GM13976 (cell line): Measurements from ENCODE around the gene SPATC1L.

Experiments
- DNase-seq: peaks from one replicate; pipeline ENCODE4 v3.0.0; 2012; ENCODE audit warnings: low spot score
- in situ Hi-C: fragments of 300-500 bp; cut with MboI; formaldehyde crosslinking; loops from one replicate; pipeline ENCODE4 v1.12.0; 2022; ENCODE audit warnings: low sequenced_read_pairs, mixed read lengths, inconsistent platforms; ENCODE audit not compliant: unreplicated experiment
- TF ChIP-seq, protein P1 (sequence below): IDR thresholded peaks from 2 replicates; pipeline ENCODE4 v1.5.1; 2012; ENCODE audit warnings: borderline replicate concordance, mild to moderate bottlenecking; ENCODE audit not compliant: insufficient read depth; ENCODE audit errors: extremely low read depth, missing control alignments, control extremely low read depth

The SPATC1L gene

DNA sequence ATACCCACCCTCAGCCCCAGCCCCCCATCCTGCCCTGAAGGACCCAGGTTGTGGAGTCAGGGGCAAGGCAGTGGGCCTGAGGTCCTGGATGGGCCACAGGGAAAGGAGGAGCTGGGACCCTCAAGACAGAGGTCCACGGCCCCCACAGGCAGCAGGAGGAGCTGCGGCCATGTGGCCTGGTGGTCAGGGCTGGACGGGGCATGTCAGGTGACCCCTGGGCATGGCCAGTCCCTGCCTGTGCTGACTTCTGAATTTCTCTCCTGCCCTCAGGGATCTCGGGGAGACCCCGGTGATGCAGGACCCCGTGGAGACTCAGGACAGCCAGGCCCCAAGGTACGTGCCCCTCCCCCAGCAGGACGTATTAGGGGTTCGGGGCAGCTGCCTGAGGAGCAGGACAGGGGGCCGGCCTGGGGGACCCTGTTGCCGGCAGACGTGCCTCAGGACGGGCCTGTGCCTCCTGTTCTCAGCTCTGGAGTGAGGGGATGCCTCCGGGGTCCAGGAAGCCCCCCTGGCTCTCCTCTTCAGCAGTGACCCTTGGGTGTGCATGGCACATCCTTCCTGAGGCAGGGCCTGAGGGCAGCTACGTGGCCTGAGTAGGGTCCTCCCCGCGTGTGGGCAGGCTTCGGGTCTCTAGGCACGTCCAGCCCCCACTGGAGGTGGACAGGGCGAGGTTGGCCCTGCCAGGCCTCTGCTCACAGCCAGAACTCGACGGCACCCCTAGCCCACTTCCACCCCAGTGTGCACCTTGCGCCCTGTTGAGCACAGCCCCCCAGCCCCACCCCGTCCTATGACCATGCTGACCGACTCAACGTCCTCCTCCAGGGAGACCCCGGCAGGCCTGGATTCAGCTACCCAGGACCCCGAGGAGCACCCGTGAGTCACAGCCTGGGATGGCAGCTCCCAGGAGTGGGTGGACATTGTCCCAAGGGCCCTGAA lies 62.7 kb downstream of the SPATC1L start:
- no peak for DNase-seq
- in situ Hi-C loops: no loop called here
- TF ChIP-seq, protein P1, sequence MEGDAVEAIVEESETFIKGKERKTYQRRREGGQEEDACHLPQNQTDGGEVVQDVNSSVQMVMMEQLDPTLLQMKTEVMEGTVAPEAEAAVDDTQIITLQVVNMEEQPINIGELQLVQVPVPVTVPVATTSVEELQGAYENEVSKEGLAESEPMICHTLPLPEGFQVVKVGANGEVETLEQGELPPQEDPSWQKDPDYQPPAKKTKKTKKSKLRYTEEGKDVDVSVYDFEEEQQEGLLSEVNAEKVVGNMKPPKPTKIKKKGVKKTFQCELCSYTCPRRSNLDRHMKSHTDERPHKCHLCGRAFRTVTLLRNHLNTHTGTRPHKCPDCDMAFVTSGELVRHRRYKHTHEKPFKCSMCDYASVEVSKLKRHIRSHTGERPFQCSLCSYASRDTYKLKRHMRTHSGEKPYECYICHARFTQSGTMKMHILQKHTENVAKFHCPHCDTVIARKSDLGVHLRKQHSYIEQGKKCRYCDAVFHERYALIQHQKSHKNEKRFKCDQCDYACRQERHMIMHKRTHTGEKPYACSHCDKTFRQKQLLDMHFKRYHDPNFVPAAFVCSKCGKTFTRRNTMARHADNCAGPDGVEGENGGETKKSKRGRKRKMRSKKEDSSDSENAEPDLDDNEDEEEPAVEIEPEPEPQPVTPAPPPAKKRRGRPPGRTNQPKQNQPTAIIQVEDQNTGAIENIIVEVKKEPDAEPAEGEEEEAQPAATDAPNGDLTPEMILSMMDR: no peak

DNA sequence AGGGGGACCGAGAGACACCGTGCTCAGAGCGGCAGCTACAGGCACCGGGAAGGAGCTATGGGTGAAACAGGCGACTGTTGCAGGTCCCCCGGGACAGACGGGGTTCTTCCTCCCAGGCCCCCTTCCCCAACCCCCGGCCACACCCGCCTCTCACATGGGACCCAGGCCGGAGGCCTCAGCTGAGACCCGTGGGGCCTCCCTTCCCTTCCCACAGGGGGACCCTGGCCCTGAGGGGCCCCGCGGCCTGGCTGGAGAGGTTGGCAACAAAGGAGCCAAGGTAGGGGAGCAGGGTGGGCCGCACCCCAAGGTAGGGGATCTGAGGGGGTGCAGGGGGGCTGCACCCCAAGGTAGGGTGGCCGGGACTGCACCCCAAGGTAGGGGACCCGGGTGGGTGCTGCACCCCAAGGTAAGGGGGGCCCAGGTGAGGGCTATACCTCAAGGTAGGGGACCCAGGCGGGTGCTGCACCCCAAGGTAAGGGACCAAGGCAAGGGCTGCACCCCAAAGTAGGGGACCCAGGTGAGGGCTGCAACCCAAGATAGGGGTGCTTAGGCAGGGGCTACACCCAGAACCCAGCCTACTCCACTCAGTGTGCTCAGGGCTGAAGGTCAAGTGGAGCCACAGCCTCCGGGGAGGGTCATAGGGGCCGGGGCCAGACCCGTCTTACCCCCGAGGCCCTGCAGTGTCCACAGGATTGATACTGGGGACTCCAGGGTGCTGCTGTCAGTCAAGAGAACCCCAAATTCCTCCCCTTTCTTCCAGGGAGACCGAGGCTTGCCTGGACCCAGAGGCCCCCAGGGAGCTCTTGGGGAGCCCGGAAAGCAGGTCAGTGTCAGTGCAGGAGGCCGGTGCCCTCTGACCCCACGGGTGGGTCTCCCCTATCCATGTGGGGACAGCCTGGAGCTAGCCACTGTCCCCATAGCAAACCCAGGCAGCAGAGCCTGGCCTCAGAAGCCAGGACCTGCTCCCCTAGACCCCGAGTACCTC lies 63.7 kb downstream of the SPATC1L start:
- no peak for DNase-seq
- in situ Hi-C loops: no loop called here
- TF ChIP-seq, protein P1: no peak

DNA sequence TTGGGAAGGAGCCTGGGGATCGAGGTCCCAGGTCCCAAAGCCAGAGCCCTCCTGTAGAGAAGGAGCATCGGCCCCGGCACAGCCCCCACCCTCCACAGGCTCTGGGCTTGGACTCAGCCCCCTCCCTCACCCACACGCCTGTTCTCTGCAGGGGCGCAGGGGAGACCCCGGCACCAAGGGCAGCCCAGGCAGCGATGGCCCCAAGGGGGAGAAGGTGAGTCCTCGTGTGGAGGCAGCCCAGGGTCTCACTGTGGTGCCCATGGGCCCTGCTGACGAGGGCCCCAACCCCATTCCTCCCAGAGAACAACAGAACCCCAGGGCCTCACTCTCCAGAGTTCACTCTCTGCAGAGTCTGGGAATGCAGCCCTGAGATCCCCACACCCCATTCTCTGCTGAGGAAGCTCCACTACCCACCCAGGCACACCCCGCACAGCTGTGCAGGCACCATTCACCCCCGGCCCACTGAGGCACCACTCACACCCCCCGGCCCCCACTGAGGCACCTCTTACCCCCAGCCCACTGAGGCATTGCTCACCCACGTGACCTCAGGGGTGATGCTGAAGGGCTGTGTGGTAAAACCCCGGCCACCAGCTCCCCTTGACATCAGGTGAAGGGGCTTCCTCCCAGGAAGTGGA lies 64.5 kb downstream of the SPATC1L start:
- DNase-seq: no peak
- in situ Hi-C loops: no loop called here
- TF ChIP-seq, protein P1: no peak

DNA sequence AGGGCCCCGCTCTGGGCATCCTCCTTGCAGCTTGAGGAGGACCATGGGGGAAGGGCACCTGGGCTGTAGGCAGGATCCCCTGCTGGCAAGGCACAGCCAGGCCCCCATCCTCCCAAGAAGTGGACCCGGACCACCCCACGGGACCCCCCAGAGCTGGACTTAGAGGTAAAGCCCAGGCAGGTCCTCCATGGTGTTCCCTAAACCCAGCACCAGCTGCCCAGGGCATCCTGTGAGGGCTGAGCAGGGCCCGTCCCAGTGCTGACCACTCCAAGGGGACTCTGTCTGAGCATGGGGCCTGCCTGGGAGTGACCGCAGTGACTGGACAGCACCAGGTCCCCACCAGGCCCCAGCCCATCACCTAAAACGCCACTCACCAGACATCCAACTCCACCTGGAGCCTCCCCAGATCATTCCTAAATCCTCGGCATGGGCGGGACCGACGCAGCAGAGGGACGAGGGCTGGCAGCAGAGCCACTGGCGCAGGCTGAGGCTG lies 65.1 kb downstream of the SPATC1L start:
- no peak for DNase-seq
- in situ Hi-C loops: no loop called here
- TF ChIP-seq, protein P1: no peak

DNA sequence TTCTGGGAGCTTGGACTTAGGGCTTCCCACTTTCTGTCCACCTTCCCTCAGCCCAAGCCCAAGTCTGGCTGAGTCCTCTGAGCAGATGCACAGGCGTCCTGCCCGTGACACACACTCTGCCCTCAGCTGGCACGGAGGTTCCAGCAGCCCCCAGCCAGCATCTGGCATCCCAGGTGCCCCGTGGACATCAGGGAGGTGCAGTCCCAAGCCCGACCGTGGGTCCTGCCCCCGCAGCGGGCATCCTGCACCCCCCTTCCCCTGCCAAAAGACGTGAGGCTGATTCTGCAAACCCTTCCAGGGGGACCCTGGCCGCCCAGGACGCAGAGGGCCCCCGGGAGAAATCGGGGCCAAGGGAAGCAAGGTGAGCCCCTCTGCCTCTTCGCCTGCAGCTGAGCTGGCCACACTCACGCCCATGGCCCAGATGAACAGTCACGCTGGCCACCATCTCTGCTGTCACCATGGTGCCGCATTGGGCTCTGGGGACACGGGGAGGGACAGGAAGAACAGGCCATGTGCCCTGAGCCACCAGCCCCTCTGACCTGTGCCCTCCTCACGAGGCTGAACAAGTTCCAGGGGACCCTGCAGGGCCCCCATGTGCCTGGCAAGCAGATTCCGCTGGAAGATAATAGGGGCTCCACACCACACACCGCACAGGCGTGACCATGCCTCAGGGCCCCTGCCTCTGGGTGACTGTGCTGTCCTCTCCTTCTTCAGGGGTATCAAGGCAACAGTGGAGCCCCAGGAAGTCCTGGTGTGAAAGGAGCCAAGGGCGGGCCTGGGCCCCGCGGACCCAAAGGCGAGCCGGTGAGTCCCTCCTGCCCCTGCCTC lies 65.7 kb downstream of the SPATC1L start:
- in situ Hi-C loops: no loop called here
- TF ChIP-seq, protein P1: no peak

More for the DNA sequence above, 65.7 kb downstream of the SPATC1L start:
- DNase-seq: no peak
